HepG2 (cell line): ENCODE measurements around the gene AKTIP. TPM values are rescaled to one million over a fixed set of nuclear protein-coding genes. Genes with fewer than 3 reads are reported as not detected.

ENCODE experiments used
- ATM ChIP-seq: fragments of 450-650 bp; IDR thresholded peaks from 2 replicates; pipeline ENCODE4 v1.7.1; 2017; ENCODE audit warnings: mild to moderate bottlenecking, borderline replicate concordance
- BRCA1 ChIP-seq: sonication (generic); formaldehyde crosslinking; IDR thresholded peaks from 2 replicates; pipeline ENCODE4 v1.4.0; 2020; ENCODE audit warnings: missing genetic modification reagents
- CAMTA2 ChIP-seq: sonication (generic); formaldehyde crosslinking; IDR thresholded peaks from 2 replicates; pipeline ENCODE4 v1.4.0; 2020; ENCODE audit warnings: mild to moderate bottlenecking, missing genetic modification reagents, borderline replicate concordance
- HES4 ChIP-seq: sonication (generic); formaldehyde crosslinking; IDR thresholded peaks from 2 replicates; pipeline ENCODE4 v1.9.0; 2021; ENCODE audit warnings: mild to moderate bottlenecking, missing genetic modification reagents, borderline replicate concordance
- HIVEP1 ChIP-seq: sonication (generic); formaldehyde crosslinking; IDR thresholded peaks from 2 replicates; pipeline ENCODE4 v1.4.0; 2020; ENCODE audit warnings: mild to moderate bottlenecking, missing genetic modification reagents
- MYNN ChIP-seq: sonication (generic); formaldehyde crosslinking; IDR thresholded peaks from 2 replicates; pipeline ENCODE4 v1.4.0; 2020; ENCODE audit warnings: mild to moderate bottlenecking, low read depth, missing genetic modification reagents
- NFIC ChIP-seq: IDR thresholded peaks from 2 replicates; pipeline ENCODE4 v1.6.1; 2012; ENCODE audit warnings: mild to moderate bottlenecking, low read length, inconsistent platforms
- PAWR ChIP-seq: sonication (generic); formaldehyde crosslinking; IDR thresholded peaks from 2 replicates; pipeline ENCODE4 v1.4.0; 2020; ENCODE audit warnings: missing genetic modification reagents, mild to moderate bottlenecking, borderline replicate concordance
- PREB ChIP-seq: sonication (generic); formaldehyde crosslinking; IDR thresholded peaks from 2 replicates; pipeline ENCODE4 v1.4.0; 2020; ENCODE audit warnings: missing genetic modification reagents
- TEAD2 ChIP-seq: sonication (generic); formaldehyde crosslinking; IDR thresholded peaks from 2 replicates; pipeline ENCODE4 v1.9.0; 2021; ENCODE audit warnings: missing genetic modification reagents
- ZBTB3 ChIP-seq: sonication (generic); formaldehyde crosslinking; IDR thresholded peaks from 2 replicates; pipeline ENCODE4 v1.4.0; 2020; ENCODE audit warnings: low read depth, mild to moderate bottlenecking, moderate library complexity, missing genetic modification reagents, borderline replicate concordance
- ZNF101 ChIP-seq: sonication (generic); formaldehyde crosslinking; IDR thresholded peaks from 2 replicates; pipeline ENCODE4 v1.4.0; 2020; ENCODE audit warnings: mild to moderate bottlenecking, low read depth, missing genetic modification reagents, borderline replicate concordance
- ZNF761 ChIP-seq: sonication (generic); formaldehyde crosslinking; conservative IDR thresholded peaks from 2 replicates; pipeline ENCODE4 v1.4.0; 2020; ENCODE audit warnings: mild to moderate bottlenecking, missing genetic modification reagents
- ZNF883 ChIP-seq: sonication (generic); formaldehyde crosslinking; IDR thresholded peaks from 2 replicates; pipeline ENCODE4 v1.5.1; 2020; ENCODE audit warnings: mild to moderate bottlenecking, missing genetic modification reagents; ENCODE audit errors: not compliant biosample characterization
- polyA plus RNA-seq, 8 experiments: library from polyadenylated mRNA; depleted of rRNA in 3 of 8; stranded (reverse) in 7 of 8; unstranded in 1 of 8; fragments of >200 nt; fragmentation: Illumina TruSeq in 4 of 8; extraction: Trizol in 4 of 8; gene quantifications; 2 replicates each; pipeline versions ENCODE4 v1.2.1 to v1.2.3, GENCODE V29; 2011 to 2016; ENCODE audit warnings: low read depth in 4 of 8, missing spikeins in 1 of 8, mixed read lengths in 1 of 8; ENCODE audit not compliant: insufficient read depth in 1 of 8
- total RNA-seq, 5 experiments: library from RNA; depleted of rRNA; stranded (reverse); fragments of >200 nt; fragmentation: Illumina TruSeq; extraction: Trizol; gene quantifications; 2 replicates each; pipeline ENCODE4 v1.2.3, GENCODE V29; 2016; ENCODE audit warnings: low read depth in 1 of 5
- TF ChIP-seq, protein P1 (sequence below): sonication (generic); formaldehyde crosslinking; IDR thresholded peaks from 2 replicates; pipeline ENCODE4 v1.4.0; 2020; ENCODE audit warnings: missing genetic modification reagents, borderline replicate concordance
- TF ChIP-seq, protein P2 (sequence below): sonication (generic); formaldehyde crosslinking; IDR thresholded peaks from 2 replicates; pipeline ENCODE4 v1.4.0; 2020; ENCODE audit warnings: mild to moderate bottlenecking, missing genetic modification reagents
- TF ChIP-seq, protein P3 (sequence below): sonication (generic); formaldehyde crosslinking; IDR thresholded peaks from 2 replicates; pipeline ENCODE4 v1.5.0; 2020; ENCODE audit warnings: missing genetic modification reagents, mild to moderate bottlenecking, borderline replicate concordance
- TF ChIP-seq, protein P4 (sequence below): sonication (generic); formaldehyde crosslinking; IDR thresholded peaks from 2 replicates; pipeline ENCODE4 v1.9.0; 2021; ENCODE audit warnings: missing genetic modification reagents, mild to moderate bottlenecking, borderline replicate concordance
- TF ChIP-seq, protein P5 (sequence below): IDR thresholded peaks from 2 replicates; pipeline ENCODE4 v1.6.1; 2016; ENCODE audit warnings: low read depth, control low read depth

AKTIP gene
- total and polyA plus RNA-seq, 2 of the 13 experiments (the other 11 are each of a cell fraction or from before 2014, with no cell fraction given) = 28.8 to 49.0 TPM

DNA sequence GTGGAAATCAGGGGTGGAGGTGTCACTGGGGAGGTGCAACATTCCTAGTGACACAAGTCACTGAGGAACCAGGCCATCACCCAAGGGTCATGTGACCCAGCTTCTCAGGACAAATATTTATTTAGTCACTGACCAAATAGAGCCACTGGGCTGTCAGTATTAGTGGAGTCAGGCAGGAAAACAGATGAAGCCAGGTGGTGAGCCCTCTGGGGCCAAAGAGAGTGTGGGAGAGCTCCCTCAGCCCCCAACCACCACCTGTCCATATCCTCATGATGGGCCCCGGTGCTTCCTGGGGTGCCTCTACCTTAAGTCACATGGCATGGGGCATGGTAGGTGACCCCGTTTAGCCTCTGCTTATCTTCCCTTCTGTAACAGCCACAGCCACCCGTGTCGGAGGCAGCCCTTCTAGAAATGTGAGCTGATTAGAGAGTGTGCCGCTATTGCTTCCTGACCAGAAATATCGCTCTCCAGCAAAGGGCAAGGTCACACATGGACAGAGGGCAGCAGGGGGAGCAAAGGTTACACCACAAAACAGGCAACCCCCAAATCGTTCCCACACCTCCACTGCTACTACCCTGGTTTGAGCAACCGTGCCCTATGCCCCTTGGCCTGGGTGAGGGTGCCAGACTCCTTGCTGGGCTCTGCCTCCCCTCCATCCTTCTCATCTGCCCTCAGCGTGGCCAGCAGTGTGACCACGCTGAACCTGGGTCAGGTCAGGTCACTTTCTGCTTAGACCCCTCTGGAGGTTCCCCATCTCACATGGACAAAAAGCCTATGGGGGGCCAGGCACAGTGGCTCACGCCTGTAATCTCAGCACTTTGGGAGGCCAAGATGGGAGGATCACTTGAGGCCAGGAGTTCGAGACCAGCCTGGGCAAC lies 8.6 kb upstream of the AKTIP start (continued):
- TF ChIP-seq ZNF883 (CRISPR knock-in tag) = no peak
- no peak for TF ChIP-seq MYNN (CRISPR knock-in tag)
- TF ChIP-seq TEAD2 (CRISPR knock-in tag) = no peak
- TF ChIP-seq, protein P1, sequence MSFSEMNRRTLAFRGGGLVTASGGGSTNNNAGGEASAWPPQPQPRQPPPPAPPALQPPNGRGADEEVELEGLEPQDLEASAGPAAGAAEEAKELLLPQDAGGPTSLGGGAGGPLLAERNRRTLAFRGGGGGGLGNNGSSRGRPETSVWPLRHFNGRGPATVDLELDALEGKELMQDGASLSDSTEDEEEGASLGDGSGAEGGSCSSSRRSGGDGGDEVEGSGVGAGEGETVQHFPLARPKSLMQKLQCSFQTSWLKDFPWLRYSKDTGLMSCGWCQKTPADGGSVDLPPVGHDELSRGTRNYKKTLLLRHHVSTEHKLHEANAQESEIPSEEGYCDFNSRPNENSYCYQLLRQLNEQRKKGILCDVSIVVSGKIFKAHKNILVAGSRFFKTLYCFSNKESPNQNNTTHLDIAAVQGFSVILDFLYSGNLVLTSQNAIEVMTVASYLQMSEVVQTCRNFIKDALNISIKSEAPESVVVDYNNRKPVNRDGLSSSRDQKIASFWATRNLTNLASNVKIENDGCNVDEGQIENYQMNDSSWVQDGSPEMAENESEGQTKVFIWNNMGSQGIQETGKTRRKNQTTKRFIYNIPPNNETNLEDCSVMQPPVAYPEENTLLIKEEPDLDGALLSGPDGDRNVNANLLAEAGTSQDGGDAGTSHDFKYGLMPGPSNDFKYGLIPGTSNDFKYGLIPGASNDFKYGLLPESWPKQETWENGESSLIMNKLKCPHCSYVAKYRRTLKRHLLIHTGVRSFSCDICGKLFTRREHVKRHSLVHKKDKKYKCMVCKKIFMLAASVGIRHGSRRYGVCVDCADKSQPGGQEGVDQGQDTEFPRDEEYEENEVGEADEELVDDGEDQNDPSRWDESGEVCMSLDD (CRISPR knock-in tag) = peak; percentile 97
- no peak for TF ChIP-seq HES4
- TF ChIP-seq ZNF101 (CRISPR knock-in tag) = no peak
- TF ChIP-seq CAMTA2 = no peak
- no peak for TF ChIP-seq PREB (CRISPR knock-in tag)
- no peak for TF ChIP-seq ZBTB3 (CRISPR knock-in tag)
- peak; percentile 29; the same call in 1 of the 2 replicates for TF ChIP-seq HIVEP1 (CRISPR knock-in tag)
- 0 out of 2 replicates have a peak, but pooled peaks have one; percentile 51 for TF ChIP-seq BRCA1 (CRISPR knock-in tag)
- TF ChIP-seq, protein P2, sequence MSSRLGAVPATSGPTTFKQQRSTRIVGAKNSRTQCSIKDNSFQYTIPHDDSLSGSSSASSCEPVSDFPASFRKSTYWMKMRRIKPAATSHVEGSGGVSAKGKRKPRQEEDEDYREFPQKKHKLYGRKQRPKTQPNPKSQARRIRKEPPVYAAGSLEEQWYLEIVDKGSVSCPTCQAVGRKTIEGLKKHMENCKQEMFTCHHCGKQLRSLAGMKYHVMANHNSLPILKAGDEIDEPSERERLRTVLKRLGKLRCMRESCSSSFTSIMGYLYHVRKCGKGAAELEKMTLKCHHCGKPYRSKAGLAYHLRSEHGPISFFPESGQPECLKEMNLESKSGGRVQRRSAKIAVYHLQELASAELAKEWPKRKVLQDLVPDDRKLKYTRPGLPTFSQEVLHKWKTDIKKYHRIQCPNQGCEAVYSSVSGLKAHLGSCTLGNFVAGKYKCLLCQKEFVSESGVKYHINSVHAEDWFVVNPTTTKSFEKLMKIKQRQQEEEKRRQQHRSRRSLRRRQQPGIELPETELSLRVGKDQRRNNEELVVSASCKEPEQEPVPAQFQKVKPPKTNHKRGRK (CRISPR knock-in tag) = 0 out of 2 replicates have a peak, but pooled peaks have one; percentile 50
- no peak for TF ChIP-seq PAWR
- TF ChIP-seq, protein P3, sequence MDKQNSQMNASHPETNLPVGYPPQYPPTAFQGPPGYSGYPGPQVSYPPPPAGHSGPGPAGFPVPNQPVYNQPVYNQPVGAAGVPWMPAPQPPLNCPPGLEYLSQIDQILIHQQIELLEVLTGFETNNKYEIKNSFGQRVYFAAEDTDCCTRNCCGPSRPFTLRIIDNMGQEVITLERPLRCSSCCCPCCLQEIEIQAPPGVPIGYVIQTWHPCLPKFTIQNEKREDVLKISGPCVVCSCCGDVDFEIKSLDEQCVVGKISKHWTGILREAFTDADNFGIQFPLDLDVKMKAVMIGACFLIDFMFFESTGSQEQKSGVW (CRISPR knock-in tag) = no peak
- peak; percentile 81; the same call in 1 of the 2 replicates for TF ChIP-seq NFIC
- TF ChIP-seq, protein P4, sequence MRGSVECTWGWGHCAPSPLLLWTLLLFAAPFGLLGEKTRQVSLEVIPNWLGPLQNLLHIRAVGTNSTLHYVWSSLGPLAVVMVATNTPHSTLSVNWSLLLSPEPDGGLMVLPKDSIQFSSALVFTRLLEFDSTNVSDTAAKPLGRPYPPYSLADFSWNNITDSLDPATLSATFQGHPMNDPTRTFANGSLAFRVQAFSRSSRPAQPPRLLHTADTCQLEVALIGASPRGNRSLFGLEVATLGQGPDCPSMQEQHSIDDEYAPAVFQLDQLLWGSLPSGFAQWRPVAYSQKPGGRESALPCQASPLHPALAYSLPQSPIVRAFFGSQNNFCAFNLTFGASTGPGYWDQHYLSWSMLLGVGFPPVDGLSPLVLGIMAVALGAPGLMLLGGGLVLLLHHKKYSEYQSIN (CRISPR knock-in tag) = no peak
- TF ChIP-seq ZNF761 (CRISPR knock-in tag) = no peak; the same call in 1 of the 2 replicates
- no peak for TF ChIP-seq ATM
- TF ChIP-seq, protein P5, sequence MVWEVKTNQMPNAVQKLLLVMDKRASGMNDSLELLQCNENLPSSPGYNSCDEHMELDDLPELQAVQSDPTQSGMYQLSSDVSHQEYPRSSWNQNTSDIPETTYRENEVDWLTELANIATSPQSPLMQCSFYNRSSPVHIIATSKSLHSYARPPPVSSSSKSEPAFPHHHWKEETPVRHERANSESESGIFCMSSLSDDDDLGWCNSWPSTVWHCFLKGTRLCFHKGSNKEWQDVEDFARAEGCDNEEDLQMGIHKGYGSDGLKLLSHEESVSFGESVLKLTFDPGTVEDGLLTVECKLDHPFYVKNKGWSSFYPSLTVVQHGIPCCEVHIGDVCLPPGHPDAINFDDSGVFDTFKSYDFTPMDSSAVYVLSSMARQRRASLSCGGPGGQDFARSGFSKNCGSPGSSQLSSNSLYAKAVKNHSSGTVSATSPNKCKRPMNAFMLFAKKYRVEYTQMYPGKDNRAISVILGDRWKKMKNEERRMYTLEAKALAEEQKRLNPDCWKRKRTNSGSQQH (CRISPR knock-in tag) = peak; percentile 86
